Measurements from ENCODE around the gene POLRMT.
"Not testable (repeated sequence)": the region's sequence is repeated elsewhere in the genome, so short reads cannot be mapped to it uniquely, and the experiment has no call there.

The POLRMT gene

GRCh38 chr19:593055-593454 is 40.3 kb downstream of the POLRMT start:
- DNase-seq (ENCODE audit: low spot score), result no peak

GRCh38 chr19:592101-592500 is 41.2 kb downstream of the POLRMT start:
- no peak for DNase-seq (ENCODE audit: low spot score)

GRCh38 chr19:591099-591958 is 42.0 kb downstream of the POLRMT start:
- DNase-seq (ENCODE audit: low spot score), result peak; percentile 81

GRCh38 chr19:590750-591098 is 42.6 kb downstream of the POLRMT start:
- DNase-seq (ENCODE audit: low spot score), result no peak

- no peak for DNase-seq (ENCODE audit: low spot score)
These were observed 43.0 kb downstream of the POLRMT start for GRCh38 chr19:590396-590745.

GRCh38 chr19:589693-590395 is 43.5 kb downstream of the POLRMT start, which contains the start of gene HCN2:
HCN2 (plus strand) TSS chr19:589881; CDS start chr19:589946, 65 bp downstream.
- DNase-seq (ENCODE audit: low spot score), result no peak

- no peak for DNase-seq (ENCODE audit: low spot score)
These were observed 44.3 kb downstream of the POLRMT start for GRCh38 chr19:588741-589692.

GRCh38 chr19:588093-588740 is 45.1 kb downstream of the POLRMT start:
- DNase-seq (ENCODE audit: low spot score), result peak; percentile 88

GRCh38 chr19:585551-586110 is 47.7 kb downstream of the POLRMT start:
- no peak for DNase-seq (ENCODE audit: low spot score)

GRCh38 chr19:585146-585545 is 48.2 kb downstream of the POLRMT start:
- DNase-seq (ENCODE audit: low spot score), result not testable (repeated sequence)

- DNase-seq (ENCODE audit: low spot score), result peak; percentile 88
These were observed 48.9 kb downstream of the POLRMT start for GRCh38 chr19:584240-585001.

- no peak for DNase-seq (ENCODE audit: low spot score)
These were observed 49.4 kb downstream of the POLRMT start for GRCh38 chr19:583968-584239.

- no peak for DNase-seq (ENCODE audit: low spot score)
These were observed 50.0 kb downstream of the POLRMT start for GRCh38 chr19:583198-583967.

GRCh38 chr19:582497-583197 is 50.7 kb downstream of the POLRMT start:
- DNase-seq (ENCODE audit: low spot score), result no peak

GRCh38 chr19:581399-582111 is 51.8 kb downstream of the POLRMT start:
- no peak for DNase-seq (ENCODE audit: low spot score)

- no peak for DNase-seq (ENCODE audit: low spot score)
These were observed 53.0 kb downstream of the POLRMT start for GRCh38 chr19:580274-580835.

GRCh38 chr19:579842-580155 is 53.5 kb downstream of the POLRMT start:
- DNase-seq (ENCODE audit: low spot score), result no peak

GRCh38 chr19:579111-579841 is 54.1 kb downstream of the POLRMT start:
- DNase-seq (ENCODE audit: low spot score), result no peak
